Left lung (tissue), 10 donors: ENCODE measurements around the gene ADGRA1. TPM values are rescaled to one million over a fixed set of nuclear protein-coding genes. Genes with fewer than 3 reads are reported as not detected.
A peak's percentile ranks its signal among the peaks of the same experiment; 100 is the strongest.

ENCODE experiments used
- ATAC-seq: fragments of 200-7000 bp; cut with Tn5 transposase; one replicate; pipeline ENCODE4 v1.9.1; 2020; ENCODE audit warnings: moderate library complexity
- DNase-seq, 4 donors: peaks; one replicate each; pipeline ENCODE4 v3.0.0-alpha.2; 2013 to 2020
- H3K27ac ChIP-seq, 2 donors: fragments of 200-600 bp; sonication (generic) in 1 of 2; one replicate each; pipeline versions ENCODE4 v1.5.0 to v1.8.0; 2020 to 2021
- H3K27me3 ChIP-seq, 2 donors: fragments of 200-600 bp; sonication (generic) in 1 of 2; one replicate each; pipeline versions ENCODE4 v1.5.0 to v1.8.0; 2020 to 2021
- H3K36me3 ChIP-seq, 2 donors: fragments of 200-600 bp; sonication (generic) in 1 of 2; one replicate each; pipeline versions ENCODE4 v1.5.0 to v1.8.0; 2020 to 2021
- H3K4me1 ChIP-seq, 2 donors: fragments of 200-600 bp; one replicate each; pipeline ENCODE4 v1.8.0; 2021
- H3K4me3 ChIP-seq, 2 donors: fragments of 200-600 bp; sonication (generic) in 1 of 2; one replicate each; pipeline versions ENCODE4 v1.5.0 to v1.8.0; 2020 to 2021; ENCODE audit warnings: mild to moderate bottlenecking in 1 of 2
- H3K9me3 ChIP-seq, 2 donors: fragments of 200-600 bp; sonication (generic) in 1 of 2; one replicate each; pipeline versions ENCODE4 v1.5.0 to v1.8.0; 2020 to 2021
- CTCF ChIP-seq, 2 donors: fragments of 200-600 bp; sonication (generic) in 1 of 2; IDR thresholded peaks; one replicate each; pipeline versions ENCODE4 v1.5.0 to v1.8.0; 2021; ENCODE audit warnings: antibody characterized with exemption in 2 of 2
- intact Hi-C, 2 donors: fragments of 100-400 bp; cut with DNase I; formaldehyde crosslinking; loops; one replicate each; pipeline versions ENCODE4 v1.11.2 to v1.14.2; 2022
- polyA plus RNA-seq, 6 donors: library from polyadenylated mRNA; unstranded; fragments of 120-200 nt; gene quantifications; one replicate each; pipeline ENCODE4 v1.2.1, GENCODE V29; 2013; ENCODE audit not compliant: insufficient read length in 6 of 6
- total RNA-seq, 2 donors: library from RNA; stranded (reverse); fragmentation: NEBNext Ultra II Directional; extraction: Animal tissue kit (Norgen Biotek cat#: 25700); gene quantifications; one replicate each; pipeline ENCODE4 v1.2.1, GENCODE V29; 2021
- donor health status: DM: no; HTN: yes; CAD: no.
- donor health status: DM: no; HTN: no; CAD: no.

The ADGRA1 gene
- total and polyA plus RNA-seq, 8 donors = 0.07 to 0.24 (median 0.09) TPM; not detected in 1

- no peak for TF ChIP-seq CTCF (IDR thresholded peaks at IDR 0.05)
- Histone ChIP-seq H3K4me1 (peaks cover 0 to 7% of the 10 kb centered on the region in 2 donors), H3K9me3 (no peaks in the 10 kb centered on the region), H3K27ac (no peak overlapping the region), H3K4me3 (no peak overlapping the region), H3K27me3 (peaks cover 5 to 80% of the 10 kb centered on the region in 2 donors), H3K36me3 (no peaks in the 10 kb centered on the region)
- intact Hi-C loops = no loop called here
- DNase-seq = peak in 1 of 4 donors; percentile 72
- peak; percentile 46 for ATAC-seq
These were observed 74.6 kb downstream of the ADGRA1 start for GRCh38 chr10:133162178-133162909.

- H3K36me3 ChIP-seq = no peaks in the 10 kb centered on the region
- H3K4me3 ChIP-seq = no peak overlapping the region
- peaks cover 0 to 7% of the 10 kb centered on the region in 2 donors for H3K4me1 ChIP-seq
- DNase-seq = peak in 1 of 4 donors; percentile 34
- no peak for ATAC-seq
- no peak overlapping the region for H3K27ac ChIP-seq
- no peak for TF ChIP-seq CTCF (IDR thresholded peaks at IDR 0.05)
- H3K9me3 ChIP-seq = no peaks in the 10 kb centered on the region
- intact Hi-C loops = no loop called here
- peaks cover 5 to 79% of the 10 kb centered on the region in 2 donors for H3K27me3 ChIP-seq
These were observed 75.5 kb downstream of the ADGRA1 start for GRCh38 chr10:133162910-133163856.

DNA sequence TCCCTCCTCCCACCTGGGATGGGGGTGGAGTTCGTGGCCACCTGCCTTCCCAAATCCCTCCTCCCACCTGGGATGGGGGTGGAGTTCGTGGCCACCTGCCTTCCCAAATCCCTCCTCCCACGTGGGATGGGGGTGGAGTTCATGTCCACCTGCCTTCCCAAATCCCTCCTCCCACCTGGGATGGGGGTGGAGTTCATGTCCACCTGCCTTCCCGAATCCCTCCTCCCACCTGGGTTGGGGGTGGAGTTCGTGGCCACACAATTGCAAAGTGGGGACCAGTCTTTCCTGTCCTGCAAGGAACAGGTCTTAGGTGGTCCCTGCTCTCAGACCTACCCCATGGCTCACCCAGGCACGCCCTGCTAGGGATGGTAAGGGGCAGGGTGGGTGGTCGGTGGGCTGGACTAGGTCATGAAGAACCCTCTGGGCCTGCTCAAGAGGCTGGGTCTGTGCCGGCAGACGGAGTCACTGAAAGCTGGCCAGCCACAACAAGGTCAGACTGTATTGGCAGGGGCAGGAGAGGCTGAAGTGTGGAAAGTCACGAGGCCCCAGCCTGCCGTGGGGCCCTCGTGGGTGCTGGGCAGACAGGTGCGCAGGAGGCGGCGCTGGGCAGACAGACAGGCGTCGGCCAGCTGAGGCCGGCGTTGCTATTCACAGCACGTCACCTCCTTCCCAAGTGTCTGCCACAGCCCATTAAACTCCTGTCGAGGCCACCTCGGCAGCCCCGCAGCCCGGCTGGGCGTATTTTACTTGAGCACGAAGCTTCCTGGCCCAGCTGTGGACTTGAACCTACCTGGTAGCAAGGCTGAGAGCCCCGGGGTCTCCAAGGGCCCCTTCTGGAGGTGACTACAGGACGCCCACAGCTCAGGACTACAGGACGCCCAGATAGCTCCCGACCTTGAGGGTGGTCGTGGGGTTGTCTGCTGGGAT lies 76.4 kb downstream of the ADGRA1 start:
- H3K9me3 ChIP-seq = no peaks in the 10 kb centered on the region
- no peak overlapping the region for H3K27ac ChIP-seq
- TF ChIP-seq CTCF (IDR thresholded peaks at IDR 0.05) = no peak
- H3K4me3 ChIP-seq = no peak overlapping the region
- DNase-seq (peak in 2 of 4 donors; percentile 50 to 70), ATAC-seq (peak; percentile 64)
- peaks cover 0 to 7% of the 10 kb centered on the region in 2 donors for H3K4me1 ChIP-seq
- intact Hi-C loops = no loop called here
- no peaks in the 10 kb centered on the region for H3K36me3 ChIP-seq
- H3K27me3 ChIP-seq = peaks cover 5 to 69% of the 10 kb centered on the region in 2 donors

GRCh38 chr10:133164816-133165555 lies 77.3 kb downstream of the ADGRA1 start:
- Histone ChIP-seq H3K27ac (no peak overlapping the region), H3K4me1 (peaks cover 0 to 7% of the 10 kb centered on the region in 2 donors), H3K27me3 (peaks cover 5 to 61% of the 10 kb centered on the region in 2 donors), H3K4me3 (no peak overlapping the region), H3K36me3 (no peaks in the 10 kb centered on the region), H3K9me3 (no peaks in the 10 kb centered on the region)
- intact Hi-C loops = no loop called here
- TF ChIP-seq CTCF (IDR thresholded peaks at IDR 0.05) = no peak
- DNase-seq = peak in 2 of 4 donors; percentile 27 to 78
- ATAC-seq = no peak
